ENCODE data around the gene NRXN2.
"Not testable (repeated sequence)": the region's sequence is repeated elsewhere in the genome, so short reads cannot be mapped to it uniquely, and the experiment has no call there.

The NRXN2 gene

GRCh38 chr11:64581057-64581523 is 141.9 kb downstream of the NRXN2 start:
- DNase-seq: no peak

- no peak for DNase-seq
These were observed 142.6 kb downstream of the NRXN2 start for GRCh38 chr11:64580412-64580811.

- DNase-seq: no peak
These were observed 145.8 kb downstream of the NRXN2 start for GRCh38 chr11:64577202-64577601.

DNA sequence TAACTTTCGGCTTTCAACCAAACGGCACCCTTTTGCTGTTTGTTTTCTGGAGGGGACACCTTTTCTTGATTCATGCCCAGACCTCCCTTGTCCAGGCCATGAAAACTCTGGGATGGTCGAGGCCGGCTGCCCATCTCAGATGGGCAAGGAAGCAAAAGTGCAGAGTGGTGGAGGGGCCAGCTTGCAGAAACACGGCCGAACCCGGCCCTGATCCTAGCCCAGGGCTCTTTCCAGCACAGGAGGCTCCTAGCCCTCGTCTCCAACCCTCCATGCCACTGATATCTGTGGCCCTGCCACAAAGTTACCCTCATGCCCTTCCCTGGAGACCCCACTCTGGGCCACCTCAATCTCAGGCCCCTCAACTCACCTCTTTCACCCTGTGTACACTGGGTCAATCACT is 150.9 kb downstream of the NRXN2 start:
- no peak for DNase-seq

DNA sequence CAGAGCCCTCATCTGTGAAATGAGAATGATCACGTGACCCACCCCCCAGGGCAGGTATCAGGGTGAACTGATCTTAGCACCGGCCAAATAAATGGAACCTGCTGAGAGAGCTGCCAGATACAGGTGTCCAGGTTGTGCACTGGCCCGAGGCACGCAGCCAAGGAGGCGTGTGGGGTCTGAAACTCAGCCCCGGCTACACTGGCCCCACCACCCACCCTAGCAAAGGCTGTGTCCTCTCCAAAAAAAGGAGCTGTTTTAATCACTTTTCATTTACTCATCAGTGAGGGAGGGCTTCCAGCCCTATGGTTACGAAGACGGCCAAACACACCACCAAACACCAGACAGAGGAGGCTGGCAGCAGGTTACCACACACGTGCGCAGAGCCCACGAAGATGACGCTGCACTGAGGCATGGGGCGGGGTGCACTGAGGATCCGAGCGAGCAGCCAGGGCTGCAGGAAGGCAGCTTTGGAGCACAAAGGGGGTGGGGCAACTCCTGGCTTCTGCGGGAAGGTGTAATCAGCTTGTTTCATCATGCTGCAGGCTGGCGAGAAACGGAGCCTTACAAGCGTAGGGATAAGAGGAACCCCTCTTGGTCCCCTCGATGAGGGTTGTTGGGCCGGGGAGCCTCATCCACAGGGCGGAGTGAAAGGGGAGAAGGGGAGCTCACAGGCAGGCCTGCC is 151.4 kb downstream of the NRXN2 start:
- DNase-seq: no peak

GRCh38 chr11:64571050-64571409 is 152.0 kb downstream of the NRXN2 start:
- DNase-seq: no peak

GRCh38 chr11:64570341-64570740 is 152.7 kb downstream of the NRXN2 start:
- no peak for DNase-seq

DNA sequence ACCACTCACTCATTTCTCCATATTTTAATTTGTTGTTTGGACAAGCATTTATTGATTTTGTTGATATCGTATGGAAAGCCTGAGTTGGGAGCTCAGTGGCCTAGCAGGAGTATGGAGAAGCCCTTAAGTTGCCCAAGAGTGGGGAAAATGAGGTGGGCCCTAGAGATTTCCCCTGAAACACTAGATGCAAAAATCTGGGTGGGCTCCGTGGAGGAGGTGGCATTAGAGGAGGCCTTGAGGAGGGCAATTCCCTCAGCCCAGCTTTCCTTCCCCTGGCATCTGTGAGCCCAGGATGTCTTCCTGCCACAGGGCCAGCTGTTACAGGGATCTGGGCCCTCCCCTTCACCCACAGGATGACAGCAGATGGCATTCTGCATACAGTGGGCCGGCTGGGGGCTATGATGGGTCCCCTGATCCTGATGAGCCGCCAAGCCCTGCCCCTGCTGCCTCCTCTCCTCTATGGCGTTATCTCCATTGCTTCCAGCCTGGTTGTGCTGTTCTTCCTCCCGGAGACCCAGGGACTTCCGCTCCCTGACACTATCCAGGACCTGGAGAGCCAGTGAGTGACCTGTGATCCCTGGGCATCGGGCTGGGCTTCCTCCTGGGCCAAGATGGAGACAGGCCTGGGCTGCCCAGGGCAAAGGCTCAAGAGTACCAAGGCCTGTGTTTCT is 153.6 kb downstream of the NRXN2 start:
- DNase-seq: no peak

DNA sequence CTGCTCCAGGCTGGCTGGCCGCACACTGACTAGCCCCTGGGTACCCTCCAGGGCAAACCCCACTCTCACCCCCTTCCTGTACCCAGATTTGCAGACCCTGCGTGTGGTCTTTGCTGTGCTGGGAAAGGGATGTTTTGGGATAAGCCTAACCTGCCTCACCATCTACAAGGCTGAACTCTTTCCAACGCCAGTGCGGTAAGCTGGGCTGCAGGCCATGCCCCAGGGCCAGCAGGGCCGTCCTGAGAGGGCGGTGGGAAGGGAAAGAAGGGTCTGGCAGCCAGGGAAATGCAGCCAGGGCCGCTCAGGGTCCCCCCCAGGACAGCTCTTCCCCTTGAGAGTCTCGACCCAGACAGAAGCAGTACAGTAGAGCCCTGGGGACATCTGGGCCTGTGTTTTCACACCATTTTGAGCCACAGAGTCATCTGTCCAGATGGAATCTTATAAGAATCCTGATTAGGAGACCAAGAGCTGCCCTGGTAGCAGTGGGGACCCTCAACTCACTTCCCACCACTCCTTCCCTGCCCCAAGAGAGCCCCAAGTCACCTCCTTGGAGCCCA is 154.3 kb downstream of the NRXN2 start:
- no peak for DNase-seq

DNA sequence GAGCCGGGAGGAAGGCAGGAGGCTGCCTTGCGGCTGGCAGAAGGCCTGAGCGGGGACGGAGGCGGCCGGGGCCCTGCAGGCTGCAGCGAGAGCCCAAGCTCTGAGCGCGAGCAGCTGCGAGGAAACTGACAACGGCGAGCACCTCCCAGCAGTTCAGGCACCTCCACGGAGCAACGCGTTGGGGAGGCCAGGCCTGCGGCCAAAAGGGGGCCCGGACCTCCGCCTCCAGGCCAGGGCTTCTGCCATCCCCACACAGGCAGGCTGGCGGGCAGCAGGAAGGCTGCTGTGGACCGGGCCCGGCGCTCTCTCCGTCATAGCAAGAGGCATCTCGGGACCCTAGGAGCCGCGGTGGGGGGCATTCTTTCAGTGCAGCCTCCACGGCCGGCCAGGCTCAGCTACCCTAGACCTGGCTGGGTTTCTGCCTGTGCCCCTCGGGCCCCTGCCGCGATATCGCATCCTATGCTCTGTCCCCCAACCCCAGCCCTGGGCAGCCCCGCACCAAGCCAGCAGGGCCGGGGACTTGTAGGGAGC is 154.9 kb downstream of the NRXN2 start:
- no peak for DNase-seq

DNA sequence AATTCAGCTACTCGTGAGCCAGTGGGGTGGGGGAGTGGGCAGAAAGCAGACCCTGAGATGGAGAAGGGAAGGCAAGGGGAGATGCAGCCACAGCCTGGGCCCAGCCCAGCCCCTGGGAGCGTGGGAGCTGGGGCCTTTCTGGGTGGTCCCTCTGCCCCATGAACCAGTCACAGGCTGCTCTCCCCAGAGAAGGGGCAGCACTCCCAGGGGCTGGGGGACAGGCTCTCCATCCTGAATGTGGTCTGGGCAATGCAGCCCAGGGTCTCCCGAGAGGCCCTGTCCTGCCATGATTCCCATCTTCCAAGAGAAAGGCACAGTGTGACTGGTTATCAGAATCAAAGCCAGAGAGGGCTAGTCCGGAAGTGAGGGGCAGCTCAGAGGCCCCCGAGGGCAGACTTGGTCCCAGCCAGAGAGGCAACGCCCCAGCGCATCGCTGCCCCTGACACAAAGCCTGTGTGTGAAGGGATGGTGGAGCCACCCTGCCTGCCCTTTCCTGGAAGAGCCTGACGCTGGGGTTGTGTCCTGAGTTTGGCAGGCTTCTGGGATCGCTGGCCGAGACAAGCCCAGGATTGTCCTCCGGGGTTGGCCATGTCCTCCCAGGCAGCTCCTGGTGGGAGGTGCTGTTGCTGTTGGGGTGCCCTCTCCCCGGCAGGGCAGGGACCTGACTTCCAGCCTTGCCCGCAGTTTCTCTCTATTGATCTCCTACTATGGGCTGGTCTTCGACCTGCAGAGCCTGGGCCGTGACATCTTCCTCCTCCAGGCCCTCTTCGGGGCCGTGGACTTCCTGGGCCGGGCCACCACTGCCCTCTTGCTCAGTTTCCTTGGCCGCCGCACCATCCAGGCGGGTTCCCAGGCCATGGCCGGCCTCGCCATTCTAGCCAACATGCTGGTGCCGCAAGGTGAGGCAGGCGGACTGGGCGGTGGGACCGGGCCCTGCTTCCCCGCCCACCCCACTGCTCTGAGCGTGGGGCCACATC is 155.8 kb downstream of the NRXN2 start:
- no peak for DNase-seq

DNA sequence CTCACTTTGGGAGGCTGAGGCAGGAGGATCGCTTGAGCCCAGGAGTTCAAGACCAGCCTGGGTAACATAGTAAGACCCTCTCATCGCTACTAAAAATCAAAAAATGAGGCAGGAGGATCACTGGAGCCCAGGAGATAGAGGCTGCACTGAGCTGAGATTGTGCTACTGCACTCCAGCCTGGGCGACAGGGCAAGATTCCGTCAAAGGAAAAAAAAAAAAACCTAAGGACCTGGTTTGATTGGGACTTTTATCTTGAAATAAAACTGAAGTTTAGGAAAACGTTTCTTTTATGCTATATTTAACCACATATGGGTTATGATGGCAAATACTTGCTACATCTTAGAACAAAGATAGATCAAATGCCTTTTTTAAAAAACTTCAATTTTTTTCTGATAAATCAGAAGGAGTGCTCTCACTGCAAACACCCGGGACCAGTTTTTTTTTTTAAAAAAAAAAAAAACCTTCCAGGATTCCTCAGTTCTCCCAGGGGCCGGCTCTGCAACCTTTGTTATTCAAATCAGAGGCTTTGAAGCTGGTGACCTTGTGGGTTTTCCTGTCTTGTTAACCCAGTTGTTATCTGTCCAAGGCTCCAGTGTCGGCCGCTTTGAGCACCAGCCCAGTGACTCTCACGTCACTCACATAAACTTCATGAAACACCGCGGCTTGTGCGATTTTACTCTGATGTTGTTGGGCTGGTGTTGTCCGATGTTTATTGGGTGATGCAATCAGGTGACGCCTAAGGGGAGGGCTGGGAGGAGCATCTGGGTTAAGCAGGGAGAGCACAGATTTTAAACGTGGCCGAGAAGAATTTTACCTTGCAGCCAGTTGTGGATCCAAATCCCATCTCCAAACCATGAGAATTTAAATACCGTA is 156.7 kb downstream of the NRXN2 start:
- no peak for DNase-seq

- DNase-seq: no peak
These were observed 157.8 kb downstream of the NRXN2 start for GRCh38 chr11:64564947-64565889.

DNA sequence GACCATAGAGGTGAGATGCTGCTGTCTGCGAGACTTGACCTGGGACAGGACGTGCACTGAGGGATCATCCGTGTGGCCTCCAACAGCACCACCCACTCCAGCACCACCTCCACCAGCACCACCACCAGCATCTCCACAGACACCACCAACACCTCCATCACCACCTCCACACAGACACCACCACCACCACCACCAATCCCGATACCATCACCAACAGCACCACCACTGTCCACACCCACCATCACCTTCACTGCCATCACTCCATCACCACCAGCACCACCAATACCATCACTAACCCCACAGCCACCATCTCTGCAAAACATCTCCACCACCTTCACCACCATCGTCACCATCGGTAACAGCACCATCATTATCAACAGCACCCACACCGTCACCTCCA is 158.6 kb downstream of the NRXN2 start:
- DNase-seq: no peak

DNA sequence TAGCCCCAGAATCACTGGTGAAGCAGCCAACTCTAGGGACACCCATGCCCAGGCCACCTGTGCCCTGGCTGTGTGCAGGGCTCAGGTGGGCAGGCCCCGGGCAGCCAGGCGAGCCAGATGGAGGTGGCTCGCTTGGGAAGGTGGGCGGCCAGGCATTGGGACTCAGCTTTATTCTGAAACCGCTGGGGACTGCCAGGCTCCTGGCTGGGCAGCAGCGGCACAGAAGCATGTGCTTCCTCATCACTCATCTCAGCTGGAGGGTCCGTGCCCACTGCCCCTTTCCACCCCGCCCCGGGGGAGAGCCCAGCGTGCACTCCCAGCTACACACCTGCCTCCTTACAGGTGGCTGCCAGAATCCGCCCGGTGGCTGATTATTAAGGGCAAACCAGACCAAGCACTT is 159.0 kb downstream of the NRXN2 start:
- no peak for DNase-seq

DNA sequence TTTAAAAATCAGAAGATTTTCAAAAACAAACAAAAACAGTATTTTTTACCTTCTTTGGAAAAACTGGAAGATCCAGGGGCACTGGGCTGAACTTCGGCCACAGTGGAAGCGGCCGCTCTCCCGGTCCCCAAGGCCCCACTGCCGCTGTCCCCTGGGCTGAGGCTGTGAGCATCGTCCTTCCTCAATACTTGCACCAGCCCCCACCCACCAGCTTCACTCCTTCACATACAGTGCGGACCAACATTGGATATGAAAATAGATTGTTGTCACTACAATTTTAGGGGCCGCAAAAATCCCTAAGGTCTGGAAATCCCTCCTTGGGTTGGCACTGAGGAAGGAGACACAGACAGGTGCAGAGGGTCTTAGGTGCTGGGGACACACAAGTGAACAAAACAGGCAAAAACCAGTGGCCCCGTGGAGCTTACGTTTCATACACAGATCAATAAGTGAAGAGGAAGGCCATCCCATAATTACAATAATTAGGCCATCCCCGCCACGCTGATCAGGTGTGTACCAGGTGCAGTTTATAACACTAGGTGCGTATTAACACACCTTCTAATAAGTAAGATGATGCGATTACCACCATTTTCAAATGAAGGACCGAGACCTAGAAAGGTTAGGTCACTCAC is 160.2 kb downstream of the NRXN2 start:
- DNase-seq: no peak

- no peak for DNase-seq
These were observed 160.8 kb downstream of the NRXN2 start for GRCh38 chr11:64561984-64562722.

GRCh38 chr11:64561429-64561828 is 161.6 kb downstream of the NRXN2 start:
- DNase-seq: not testable (repeated sequence)

DNA sequence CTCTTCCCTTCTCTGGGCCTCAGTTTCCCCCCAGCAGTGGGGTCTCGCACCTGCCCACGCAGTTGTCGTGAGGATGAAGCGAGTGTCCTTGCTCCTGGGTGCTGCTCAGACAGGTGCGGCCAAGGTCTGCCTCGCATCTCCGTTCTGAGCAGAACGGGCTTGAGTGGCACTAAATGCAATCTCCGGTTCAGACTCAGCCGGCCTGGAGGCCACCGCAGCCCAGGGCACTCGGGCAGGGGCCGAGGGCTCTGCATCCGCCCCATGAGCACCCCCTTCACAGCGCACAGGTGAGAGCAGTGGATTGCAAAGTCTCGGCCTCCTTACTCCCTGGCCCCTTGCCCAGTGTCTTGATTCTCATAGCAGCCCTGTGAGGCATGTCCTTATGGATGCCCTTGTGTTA is 162.1 kb downstream of the NRXN2 start:
- DNase-seq: no peak
